ENCODE results near the gene ALPK3. TPM values are rescaled to one million over a fixed set of nuclear protein-coding genes. Genes with fewer than 3 reads are reported as not detected.

Gene ALPK3
- total RNA-seq, 4 donors from 2014 or later = 0.88 to 6.3 (median 3.4) TPM

DNA sequence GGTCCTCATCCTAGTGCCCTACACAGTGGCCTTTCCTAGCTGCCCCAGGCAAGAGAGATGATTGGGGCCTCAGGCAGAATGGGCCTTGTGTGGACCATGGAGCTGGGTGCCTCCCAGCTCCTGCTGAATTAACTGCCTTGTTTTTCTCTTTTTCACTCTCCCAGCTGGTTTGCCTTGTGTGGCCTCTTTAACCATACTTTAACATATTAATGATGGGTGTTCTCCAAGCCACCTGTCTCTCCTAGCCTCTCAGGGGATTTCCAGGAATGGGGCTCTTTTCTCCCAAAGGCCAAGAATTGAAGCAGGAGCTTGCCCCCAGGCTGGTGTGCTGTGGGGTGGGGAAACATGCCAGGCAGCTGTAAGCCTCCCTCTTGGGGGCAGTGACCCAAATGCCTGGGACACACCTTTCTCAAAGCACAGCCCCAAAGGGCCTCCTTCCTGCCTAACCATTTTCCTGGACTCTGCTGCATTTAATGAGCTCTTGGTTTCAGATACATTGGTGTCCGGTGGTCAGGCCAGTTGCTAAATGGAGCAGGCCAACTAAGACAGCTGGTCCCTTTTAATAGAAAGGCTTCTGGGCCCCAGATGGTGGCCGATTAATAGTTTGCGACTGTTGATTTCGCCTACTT, 5.6 kb downstream of the ALPK3 start:
- Histone ChIP-seq H3K27ac (peak overlapping the region; percentile 40 to 76), H3K4me3 (no peak overlapping the region), H3K27me3 (no peaks in the 10 kb centered on the region), H3K4me1 (no peaks in the 10 kb centered on the region), H3K9me3 (no peaks in the 10 kb centered on the region), H3K36me3 (no peaks in the 10 kb centered on the region)
- peak in 1 of 2 donors; percentile 38 for DNase-seq
- no peak for TF ChIP-seq POLR2A (IDR thresholded peaks at IDR 0.05)
- TF ChIP-seq CTCF (IDR thresholded peaks at IDR 0.05) = no peak
- intact Hi-C loops (cut with DNase I; ENCODE audit: low total_unique reads) = no loop called here

- DNase-seq = no peak
- H3K4me3 ChIP-seq = no peak overlapping the region
- H3K9me3 ChIP-seq = no peaks in the 10 kb centered on the region
- TF ChIP-seq CTCF (IDR thresholded peaks at IDR 0.05) = no peak
- no peak for TF ChIP-seq POLR2A (IDR thresholded peaks at IDR 0.05)
- H3K36me3 ChIP-seq = no peaks in the 10 kb centered on the region
- no peaks in the 10 kb centered on the region for H3K4me1 ChIP-seq
- intact Hi-C loops (cut with DNase I; ENCODE audit: low total_unique reads) = no loop called here
- peak overlapping the region; percentile 10 to 60 for H3K27ac ChIP-seq
- H3K27me3 ChIP-seq = no peaks in the 10 kb centered on the region
Observed at GRCh38 chr15:84823282-84823878, 6.2 kb downstream of the ALPK3 start.

- Histone ChIP-seq H3K4me3 (no peak overlapping the region), H3K27ac (peak overlapping the region; percentile 55 to 60), H3K4me1 (no peaks in the 10 kb centered on the region), H3K36me3 (no peaks in the 10 kb centered on the region), H3K9me3 (no peaks in the 10 kb centered on the region), H3K27me3 (no peaks in the 10 kb centered on the region)
- peak; percentile 82 to 88 for DNase-seq
- intact Hi-C loops (cut with DNase I; ENCODE audit: low total_unique reads) = no loop called here
- TF ChIP-seq CTCF (IDR thresholded peaks at IDR 0.05) (no peak), POLR2A (IDR thresholded peaks at IDR 0.05) (no peak)
Observed at GRCh38 chr15:84824260-84825007, 7.3 kb downstream of the ALPK3 start.

DNA sequence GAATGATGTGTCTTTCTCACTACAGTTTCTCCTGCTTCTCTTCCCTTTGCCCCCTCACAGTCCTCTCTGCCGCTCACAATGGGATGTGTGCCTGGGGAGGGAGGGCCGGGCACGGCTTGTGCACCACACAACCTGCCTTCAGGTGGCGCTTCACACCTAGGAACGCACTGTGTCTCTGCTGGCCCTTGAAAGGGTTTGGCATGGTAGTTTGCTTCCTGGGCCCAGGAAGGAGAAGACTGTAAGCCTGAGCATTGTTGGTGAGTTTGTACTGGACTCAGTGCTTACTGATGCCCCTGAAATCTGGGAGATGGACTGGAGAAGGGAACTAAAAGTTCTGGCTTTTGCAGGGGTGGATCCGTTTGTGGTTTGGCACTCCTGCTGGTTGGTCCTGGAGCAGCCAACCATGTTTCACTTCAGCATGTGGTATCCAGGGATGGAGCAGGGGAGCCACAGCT, 9.2 kb downstream of the ALPK3 start:
- Histone ChIP-seq H3K27ac (no peak overlapping the region), H3K9me3 (no peaks in the 10 kb centered on the region), H3K4me3 (no peak overlapping the region), H3K36me3 (no peaks in the 10 kb centered on the region), H3K27me3 (no peaks in the 10 kb centered on the region), H3K4me1 (no peaks in the 10 kb centered on the region)
- TF ChIP-seq CTCF (IDR thresholded peaks at IDR 0.05) = no peak
- TF ChIP-seq POLR2A (IDR thresholded peaks at IDR 0.05) = no peak
- intact Hi-C loops (cut with DNase I; ENCODE audit: low total_unique reads) = no loop called here
- no peak for DNase-seq

GRCh38 chr15:84827246-84827645, 10.1 kb downstream of the ALPK3 start:
- no peaks in the 10 kb centered on the region for H3K27me3 ChIP-seq
- H3K4me3 ChIP-seq = no peak overlapping the region
- H3K4me1 ChIP-seq = no peaks in the 10 kb centered on the region
- H3K27ac ChIP-seq = no peak overlapping the region
- no peaks in the 10 kb centered on the region for H3K36me3 ChIP-seq
- no peak for DNase-seq
- no peaks in the 10 kb centered on the region for H3K9me3 ChIP-seq
- TF ChIP-seq POLR2A (IDR thresholded peaks at IDR 0.05) = no peak
- TF ChIP-seq CTCF (IDR thresholded peaks at IDR 0.05) = no peak
- intact Hi-C loops (cut with DNase I; ENCODE audit: low total_unique reads) = no loop called here
